Karpas-422 (cell line): ENCODE results near the gene SCUBE3. TPM values are rescaled to one million over a fixed set of nuclear protein-coding genes. Genes with fewer than 3 reads are reported as not detected.

ENCODE experiments used
- DNase-seq: peaks from one replicate; pipeline ENCODE4 v3.0.0-alpha.2; 2015
- H2AFZ ChIP-seq: fragments of 200-600 bp; sonication (generic); 2 replicates; pipeline ENCODE4 v1.6.1; 2014; ENCODE audit warnings: antibody characterized with exemption, low read length, mixed read lengths
- H3K27ac ChIP-seq: fragments of 200-600 bp; sonication (generic); 2 replicates; pipeline ENCODE4 v1.5.1; 2014; ENCODE audit warnings: mild to moderate bottlenecking, low read length, moderate library complexity
- H3K27me3 ChIP-seq: fragments of 200-600 bp; sonication (generic); 2 replicates; pipeline ENCODE4 v1.6.1; 2014; ENCODE audit warnings: low read length, mixed read lengths
- H3K36me3 ChIP-seq: fragments of 200-600 bp; sonication (generic); 2 replicates; pipeline ENCODE4 v1.6.1; 2014; ENCODE audit warnings: low read length, mixed read lengths; ENCODE audit not compliant: insufficient read depth
- H3K4me1 ChIP-seq: fragments of 200-600 bp; sonication (generic); 2 replicates; pipeline ENCODE4 v1.6.1; 2014; ENCODE audit warnings: mild to moderate bottlenecking, low read length, mixed read lengths
- H3K4me2 ChIP-seq: fragments of 200-600 bp; sonication (generic); 2 replicates; pipeline ENCODE4 v1.6.1; 2014; ENCODE audit warnings: low read length, low read depth, mild to moderate bottlenecking; ENCODE audit not compliant: poor library complexity, severe bottlenecking
- H3K4me3 ChIP-seq: fragments of 200-600 bp; sonication (generic); 2 replicates; pipeline ENCODE4 v1.5.1; 2014; ENCODE audit warnings: mild to moderate bottlenecking, antibody characterized with exemption, low read length, mixed read lengths
- H3K79me2 ChIP-seq: fragments of 200-600 bp; sonication (generic); 2 replicates; pipeline ENCODE4 v1.6.1; 2014; ENCODE audit warnings: mild to moderate bottlenecking, low read length, mixed read lengths
- H3K9ac ChIP-seq: fragments of 200-600 bp; sonication (generic); 2 replicates; pipeline ENCODE4 v1.6.0; 2014; ENCODE audit warnings: low read length
- H3K9me2 ChIP-seq: fragments of 200-600 bp; sonication (generic), shearing (Covaris generic); replicated peaks from 2 replicates; pipeline ENCODE4 v1.6.0; 2014; ENCODE audit warnings: mild to moderate bottlenecking, low read length, moderate library complexity; ENCODE audit not compliant: insufficient read depth
- H3K9me3 ChIP-seq: fragments of 300-700, 200-600 bp; sonication (generic); 2 replicates; pipeline ENCODE4 v1.6.1; 2014; ENCODE audit warnings: low read length, mixed read lengths
- H4K20me1 ChIP-seq: fragments of 200-600 bp; sonication (generic); 2 replicates; pipeline ENCODE4 v1.6.1; 2014; ENCODE audit warnings: mild to moderate bottlenecking, antibody characterized with exemption, low read length, low read depth; ENCODE audit not compliant: insufficient read depth
- total RNA-seq: library from RNA; depleted of rRNA; stranded (reverse); fragments of >200 nt; shearing (Covaris generic); gene quantifications from 2 replicates; pipeline ENCODE4 v1.2.3, GENCODE V29; 2014; ENCODE audit warnings: low replicate concordance

SCUBE3 gene
- total RNA-seq, 1 experiment from 2014 or later: not detected

DNA sequence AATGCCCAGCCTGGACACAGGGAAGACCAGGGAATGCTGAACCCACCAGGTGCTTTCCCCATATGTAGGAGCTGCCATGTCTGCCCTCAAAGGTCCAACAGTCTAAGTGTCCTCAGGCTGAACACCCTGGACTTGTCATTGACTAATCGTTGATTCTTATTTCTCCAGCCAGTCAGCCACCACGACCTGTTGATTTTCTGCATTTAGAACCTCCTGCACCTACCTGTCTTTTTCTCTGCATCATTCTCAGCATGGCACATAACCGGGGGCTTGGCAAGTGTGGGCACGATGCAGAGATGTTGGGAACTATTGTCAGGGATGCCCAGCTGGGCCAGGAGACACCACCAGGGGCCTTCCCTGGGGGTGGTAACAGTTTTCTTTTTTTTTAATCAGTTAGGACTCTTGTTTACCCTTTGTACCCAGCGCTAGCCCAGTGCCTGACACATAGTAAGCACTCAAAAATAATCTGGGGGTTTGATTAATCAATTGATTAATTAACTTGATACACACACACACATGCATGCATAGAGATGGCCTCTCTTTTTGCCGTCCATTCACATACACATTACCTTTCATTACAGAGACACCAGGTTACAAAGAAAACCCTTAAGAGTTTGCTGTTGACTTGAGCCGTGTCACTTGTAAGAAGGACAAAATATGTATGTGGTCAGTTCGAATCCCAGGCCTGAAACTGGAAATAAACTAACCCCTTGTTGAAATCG lies 29.0 kb upstream of the SCUBE3 start:
- no peak for DNase-seq
- no peaks in the 10 kb centered on the region for H3K9me2 ChIP-seq
- no peak overlapping the region for H2AFZ ChIP-seq
- H3K27ac ChIP-seq: no peak overlapping the region
- H4K20me1 ChIP-seq: no peaks in the 10 kb centered on the region
- no peaks in the 10 kb centered on the region for H3K79me2 ChIP-seq
- H3K9me3 ChIP-seq: no peaks in the 10 kb centered on the region
- no peak overlapping the region for H3K4me2 ChIP-seq
- no peak overlapping the region for H3K9ac ChIP-seq
- H3K4me1 ChIP-seq: no peaks in the 10 kb centered on the region
- no peaks in the 10 kb centered on the region for H3K36me3 ChIP-seq
- H3K4me3 ChIP-seq: no peak overlapping the region
- no peaks in the 10 kb centered on the region for H3K27me3 ChIP-seq

DNA sequence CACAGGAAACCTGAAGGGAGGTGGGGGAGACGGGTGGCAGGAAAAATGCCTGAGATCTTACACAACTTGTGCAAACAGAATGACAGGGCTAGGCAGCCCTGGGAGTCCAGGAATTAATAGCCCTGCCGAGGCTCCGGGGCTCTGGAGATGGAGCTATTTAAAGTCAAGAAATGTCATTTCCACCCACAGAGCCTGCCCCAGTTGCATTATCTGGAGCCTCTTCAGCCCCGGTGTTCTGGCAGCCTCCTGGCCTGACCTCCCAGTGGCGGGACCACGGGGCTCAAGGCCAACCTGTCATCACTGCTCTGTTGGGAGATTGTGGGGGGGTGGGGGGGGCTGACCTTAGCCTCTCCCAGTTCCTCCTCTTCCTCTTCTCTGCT lies 28.5 kb upstream of the SCUBE3 start:
- Histone ChIP-seq H3K27me3 (no peaks in the 10 kb centered on the region), H3K4me1 (no peaks in the 10 kb centered on the region), H3K9ac (no peak overlapping the region), H3K4me3 (no peak overlapping the region), H3K36me3 (no peaks in the 10 kb centered on the region), H2AFZ (no peak overlapping the region), H3K4me2 (no peak overlapping the region), H3K9me3 (no peaks in the 10 kb centered on the region), H4K20me1 (no peaks in the 10 kb centered on the region), H3K27ac (no peak overlapping the region), H3K9me2 (no peaks in the 10 kb centered on the region), H3K79me2 (no peaks in the 10 kb centered on the region)
- no peak for DNase-seq

DNA sequence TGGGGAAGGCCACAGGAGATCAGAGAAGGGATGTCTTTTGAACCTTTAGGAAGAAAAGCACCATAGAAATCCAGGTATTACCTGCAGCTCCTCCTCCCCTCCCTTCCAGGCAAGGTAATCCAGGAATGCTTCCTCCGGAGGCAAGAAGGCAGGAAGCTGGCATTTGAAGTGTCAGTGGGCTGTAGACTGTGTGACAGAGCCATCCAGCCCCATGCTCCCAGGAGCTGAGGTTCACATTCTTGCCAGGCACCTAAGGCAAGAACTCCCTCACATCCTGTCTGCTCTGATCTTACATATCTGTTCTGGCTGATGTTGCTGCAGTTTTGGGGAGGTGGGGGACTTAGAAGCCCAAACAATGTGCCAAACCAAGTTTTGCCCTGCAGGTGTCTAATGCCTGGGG lies 27.8 kb upstream of the SCUBE3 start:
- no peaks in the 10 kb centered on the region for H4K20me1 ChIP-seq
- no peaks in the 10 kb centered on the region for H3K9me2 ChIP-seq
- no peak overlapping the region for H3K4me2 ChIP-seq
- no peaks in the 10 kb centered on the region for H3K36me3 ChIP-seq
- H3K9ac ChIP-seq: no peak overlapping the region
- H3K27ac ChIP-seq: no peak overlapping the region
- no peaks in the 10 kb centered on the region for H3K27me3 ChIP-seq
- no peak for DNase-seq
- H2AFZ ChIP-seq: no peak overlapping the region
- no peaks in the 10 kb centered on the region for H3K4me1 ChIP-seq
- no peaks in the 10 kb centered on the region for H3K79me2 ChIP-seq
- no peak overlapping the region for H3K4me3 ChIP-seq
- no peaks in the 10 kb centered on the region for H3K9me3 ChIP-seq

DNA sequence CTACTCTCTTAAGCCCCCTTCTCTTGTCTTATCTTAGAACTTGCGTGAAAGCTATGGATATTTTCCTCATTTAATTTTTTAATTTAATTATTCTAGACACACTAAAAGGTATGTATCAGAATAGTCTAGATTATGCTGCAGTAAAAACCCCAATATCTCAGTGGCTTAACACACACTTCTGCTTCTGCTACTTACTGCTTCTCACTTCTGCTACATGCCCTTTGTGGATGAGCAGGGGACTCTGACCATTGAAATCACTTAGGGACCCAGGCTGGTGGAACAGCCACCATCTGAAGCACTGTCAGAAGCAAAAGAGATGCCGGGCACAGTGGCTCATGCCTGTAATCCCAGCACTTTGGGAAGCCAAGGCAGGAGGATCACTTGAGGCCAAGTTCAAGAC lies 27.2 kb upstream of the SCUBE3 start:
- Histone ChIP-seq H3K36me3 (no peaks in the 10 kb centered on the region), H4K20me1 (no peaks in the 10 kb centered on the region), H3K4me1 (no peaks in the 10 kb centered on the region), H3K27ac (no peak overlapping the region), H2AFZ (no peak overlapping the region), H3K4me2 (no peak overlapping the region), H3K9ac (no peak overlapping the region), H3K27me3 (no peaks in the 10 kb centered on the region), H3K9me2 (no peaks in the 10 kb centered on the region), H3K4me3 (no peak overlapping the region), H3K79me2 (no peaks in the 10 kb centered on the region), H3K9me3 (no peaks in the 10 kb centered on the region)
- DNase-seq: no peak

DNA sequence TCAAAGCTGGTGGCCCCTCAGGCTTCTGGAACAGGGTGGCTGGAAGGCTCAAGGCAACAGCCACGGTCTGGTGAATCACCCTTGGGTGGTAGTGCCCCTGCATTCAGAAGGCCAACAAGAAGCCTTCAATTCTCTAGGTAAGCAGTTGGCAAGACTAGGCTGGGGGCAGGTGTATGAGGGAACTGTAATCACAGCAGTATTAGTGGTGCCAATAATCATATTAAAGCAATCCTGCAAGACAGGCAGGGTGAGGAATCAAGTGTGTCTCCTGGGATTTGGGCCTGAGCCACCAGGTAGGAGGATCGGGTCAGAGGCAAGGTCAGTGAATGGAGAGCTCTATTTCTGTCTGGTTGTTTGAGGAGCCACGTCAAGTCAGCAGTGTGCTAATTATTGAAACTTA lies 24.9 kb upstream of the SCUBE3 start:
- Histone ChIP-seq H3K4me3 (no peak overlapping the region), H3K9me3 (no peaks in the 10 kb centered on the region), H3K36me3 (no peaks in the 10 kb centered on the region), H3K4me2 (no peak overlapping the region), H3K79me2 (no peaks in the 10 kb centered on the region), H3K27me3 (no peaks in the 10 kb centered on the region), H4K20me1 (no peaks in the 10 kb centered on the region), H3K9me2 (no peaks in the 10 kb centered on the region), H2AFZ (no peak overlapping the region), H3K27ac (no peak overlapping the region), H3K4me1 (no peaks in the 10 kb centered on the region), H3K9ac (no peak overlapping the region)
- DNase-seq: no peak

DNA sequence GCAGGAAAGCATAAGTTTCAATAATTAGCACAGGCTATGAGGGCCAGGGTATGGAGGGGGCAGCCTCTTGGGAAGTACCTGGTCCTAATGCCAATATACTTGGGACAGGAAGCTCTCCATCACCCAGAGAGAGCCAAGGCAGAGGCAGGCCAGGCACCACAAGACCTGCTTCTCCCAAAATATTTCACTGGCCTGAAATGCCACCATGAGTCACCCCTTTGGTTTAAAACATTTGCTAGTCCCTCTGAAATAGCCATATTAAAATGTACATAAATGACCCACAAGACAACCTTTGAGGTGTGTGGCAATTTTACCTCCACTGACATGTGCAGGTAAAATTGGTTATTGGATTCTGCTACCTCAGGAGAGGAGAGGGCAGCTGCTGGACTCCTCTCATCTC lies 23.4 kb upstream of the SCUBE3 start:
- no peak for DNase-seq
- H3K9me3 ChIP-seq: no peaks in the 10 kb centered on the region
- no peaks in the 10 kb centered on the region for H3K4me1 ChIP-seq
- H2AFZ ChIP-seq: no peak overlapping the region
- H3K9ac ChIP-seq: no peak overlapping the region
- no peaks in the 10 kb centered on the region for H3K79me2 ChIP-seq
- no peak overlapping the region for H3K27ac ChIP-seq
- no peaks in the 10 kb centered on the region for H3K36me3 ChIP-seq
- no peaks in the 10 kb centered on the region for H3K27me3 ChIP-seq
- H3K9me2 ChIP-seq: no peaks in the 10 kb centered on the region
- H3K4me2 ChIP-seq: no peak overlapping the region
- H4K20me1 ChIP-seq: no peaks in the 10 kb centered on the region
- no peak overlapping the region for H3K4me3 ChIP-seq

DNA sequence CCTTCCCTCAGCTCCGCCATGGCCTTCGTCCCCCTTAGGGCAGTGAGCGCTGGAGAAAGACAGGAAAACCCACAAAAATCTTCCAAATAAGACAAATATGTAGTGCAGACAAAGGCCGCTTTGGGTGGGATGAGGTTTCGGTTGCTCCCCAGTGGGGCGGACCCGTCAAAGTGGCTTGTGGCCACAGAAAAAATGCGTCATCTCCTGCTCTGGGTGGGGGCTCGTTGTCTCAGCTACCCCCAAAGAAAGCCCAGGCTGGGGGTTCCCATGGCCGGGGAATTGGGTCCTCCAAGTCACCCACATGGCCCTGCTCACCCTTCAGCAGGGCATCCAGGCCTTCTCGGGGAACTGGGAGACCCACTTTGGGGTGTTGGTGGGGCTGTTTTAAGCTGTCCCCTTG lies 21.9 kb upstream of the SCUBE3 start:
- DNase-seq: no peak
- Histone ChIP-seq H3K4me3 (no peak overlapping the region), H3K9me2 (no peaks in the 10 kb centered on the region), H4K20me1 (no peaks in the 10 kb centered on the region), H3K27ac (no peak overlapping the region), H3K4me1 (no peaks in the 10 kb centered on the region), H3K9me3 (no peaks in the 10 kb centered on the region), H2AFZ (no peak overlapping the region), H3K36me3 (no peaks in the 10 kb centered on the region), H3K9ac (no peak overlapping the region), H3K4me2 (no peak overlapping the region), H3K79me2 (no peaks in the 10 kb centered on the region), H3K27me3 (no peaks in the 10 kb centered on the region)

DNA sequence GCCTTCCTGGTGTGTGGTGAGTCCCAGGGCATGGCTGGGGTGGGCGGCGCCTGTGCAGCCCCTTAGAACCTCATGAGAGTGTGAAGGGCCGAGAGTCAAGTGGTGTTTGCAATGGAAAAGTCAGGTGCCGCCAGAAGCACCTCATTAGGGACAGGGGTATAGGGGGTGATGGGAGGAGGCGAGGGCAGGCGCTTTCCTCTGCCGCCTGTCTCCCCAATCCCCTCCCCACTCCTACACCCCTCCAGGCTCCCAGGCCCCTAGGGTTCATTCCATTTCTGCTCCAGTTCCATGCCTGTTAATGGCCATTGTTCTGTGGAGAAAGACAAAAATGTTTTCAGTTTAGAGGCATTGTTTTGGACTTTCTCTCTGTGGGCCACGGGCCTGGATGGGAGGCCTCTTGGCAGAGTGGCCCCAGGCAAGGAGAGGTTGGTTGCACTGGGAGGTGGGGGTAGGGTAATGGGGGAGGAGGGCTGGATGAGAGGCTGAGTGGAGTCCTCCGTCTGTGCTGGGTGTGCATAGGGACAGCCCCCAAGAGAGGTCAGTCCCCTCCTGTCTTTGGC lies 21.4 kb upstream of the SCUBE3 start:
- Histone ChIP-seq H3K4me2 (no peak overlapping the region), H2AFZ (no peak overlapping the region), H3K4me1 (no peaks in the 10 kb centered on the region), H3K36me3 (no peaks in the 10 kb centered on the region), H3K9me2 (no peaks in the 10 kb centered on the region), H3K27ac (no peak overlapping the region), H3K4me3 (no peak overlapping the region), H3K27me3 (no peaks in the 10 kb centered on the region), H4K20me1 (no peaks in the 10 kb centered on the region), H3K9ac (no peak overlapping the region), H3K79me2 (no peaks in the 10 kb centered on the region), H3K9me3 (no peaks in the 10 kb centered on the region)
- DNase-seq: no peak
